Glutamatergic neuron (in vitro differentiated cells): Measurements from ENCODE around the gene CTTNBP2. TPM values are rescaled to one million over a fixed set of nuclear protein-coding genes. Genes with fewer than 3 reads are reported as not detected.

ENCODE experiments used
- DNase-seq: peaks from one replicate; pipeline ENCODE4 v3.0.0; 2022
- H3K27ac Mint-ChIP-seq: one replicate; pipeline ENCODE4 v1.8.0; 2020; ENCODE audit warnings: mild to moderate bottlenecking, mixed read lengths, inconsistent platforms; ENCODE audit not compliant: unreplicated experiment
- H3K27me3 Mint-ChIP-seq: one replicate; pipeline ENCODE4 v1.8.0; 2020; ENCODE audit warnings: mild to moderate bottlenecking, moderate library complexity, mixed read lengths, inconsistent platforms; ENCODE audit not compliant: unreplicated experiment
- H3K36me3 Mint-ChIP-seq: one replicate; pipeline ENCODE4 v1.8.0; 2020; ENCODE audit warnings: mild to moderate bottlenecking, mixed read lengths, inconsistent platforms; ENCODE audit not compliant: unreplicated experiment
- H3K4me1 Mint-ChIP-seq: one replicate; pipeline ENCODE4 v1.8.0; 2020; ENCODE audit warnings: mild to moderate bottlenecking, low read depth, mixed read lengths, inconsistent platforms; ENCODE audit not compliant: unreplicated experiment
- H3K4me3 Mint-ChIP-seq: one replicate; pipeline ENCODE4 v1.8.0; 2020; ENCODE audit warnings: mild to moderate bottlenecking, mixed read lengths, inconsistent platforms; ENCODE audit not compliant: unreplicated experiment
- H3K9me3 Mint-ChIP-seq: one replicate; pipeline ENCODE4 v1.8.0; 2020; ENCODE audit warnings: mild to moderate bottlenecking, moderate library complexity, mixed read lengths, inconsistent platforms; ENCODE audit not compliant: unreplicated experiment
- total RNA-seq: library from RNA; stranded (reverse); fragmentation: NEBNext Ultra II Directional; extraction: Animal tissue kit (Norgen Biotek cat#: 25700); gene quantifications from one replicate; pipeline ENCODE4 v1.2.1, GENCODE V29; 2021; ENCODE audit not compliant: unreplicated experiment
- TF ChIP-seq, protein P1 (sequence below): fragments of 200-600 bp; sonication (generic); IDR thresholded peaks from one replicate; pipeline ENCODE4 v1.5.0; 2021; ENCODE audit not compliant: partially characterized antibody, unreplicated experiment

The CTTNBP2 gene
- total RNA-seq, 1 donor from 2014 or later: 22.2 TPM

DNA sequence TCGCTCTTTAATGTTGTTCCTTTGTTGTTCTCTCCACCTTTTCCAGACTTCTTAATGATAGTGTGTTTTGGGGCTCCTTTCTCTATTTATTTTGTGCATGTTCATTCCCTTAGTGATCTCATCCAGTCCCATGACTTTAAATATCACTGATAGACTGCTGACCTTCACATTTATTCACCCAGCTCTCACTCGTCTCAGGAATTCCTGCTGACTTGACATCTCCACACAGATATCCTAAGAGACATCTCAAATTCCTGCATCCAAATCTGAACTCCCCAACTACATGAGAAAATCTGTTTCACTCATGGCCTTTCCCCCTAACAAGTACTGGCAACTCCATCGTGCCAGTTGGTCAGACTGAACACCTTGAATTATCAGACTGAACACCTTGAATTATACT lies 111.2 kb downstream of the CTTNBP2 start:
- H3K4me1 Mint-ChIP-seq: no peaks in the 10 kb centered on the region
- TF ChIP-seq, protein P1, sequence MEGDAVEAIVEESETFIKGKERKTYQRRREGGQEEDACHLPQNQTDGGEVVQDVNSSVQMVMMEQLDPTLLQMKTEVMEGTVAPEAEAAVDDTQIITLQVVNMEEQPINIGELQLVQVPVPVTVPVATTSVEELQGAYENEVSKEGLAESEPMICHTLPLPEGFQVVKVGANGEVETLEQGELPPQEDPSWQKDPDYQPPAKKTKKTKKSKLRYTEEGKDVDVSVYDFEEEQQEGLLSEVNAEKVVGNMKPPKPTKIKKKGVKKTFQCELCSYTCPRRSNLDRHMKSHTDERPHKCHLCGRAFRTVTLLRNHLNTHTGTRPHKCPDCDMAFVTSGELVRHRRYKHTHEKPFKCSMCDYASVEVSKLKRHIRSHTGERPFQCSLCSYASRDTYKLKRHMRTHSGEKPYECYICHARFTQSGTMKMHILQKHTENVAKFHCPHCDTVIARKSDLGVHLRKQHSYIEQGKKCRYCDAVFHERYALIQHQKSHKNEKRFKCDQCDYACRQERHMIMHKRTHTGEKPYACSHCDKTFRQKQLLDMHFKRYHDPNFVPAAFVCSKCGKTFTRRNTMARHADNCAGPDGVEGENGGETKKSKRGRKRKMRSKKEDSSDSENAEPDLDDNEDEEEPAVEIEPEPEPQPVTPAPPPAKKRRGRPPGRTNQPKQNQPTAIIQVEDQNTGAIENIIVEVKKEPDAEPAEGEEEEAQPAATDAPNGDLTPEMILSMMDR: no peak
- no peaks in the 10 kb centered on the region for H3K36me3 Mint-ChIP-seq
- H3K4me3 Mint-ChIP-seq: no peak overlapping the region
- H3K27ac Mint-ChIP-seq: no peak overlapping the region
- no peaks in the 10 kb centered on the region for H3K27me3 Mint-ChIP-seq
- H3K9me3 Mint-ChIP-seq: no peaks in the 10 kb centered on the region
- no peak for DNase-seq

DNA sequence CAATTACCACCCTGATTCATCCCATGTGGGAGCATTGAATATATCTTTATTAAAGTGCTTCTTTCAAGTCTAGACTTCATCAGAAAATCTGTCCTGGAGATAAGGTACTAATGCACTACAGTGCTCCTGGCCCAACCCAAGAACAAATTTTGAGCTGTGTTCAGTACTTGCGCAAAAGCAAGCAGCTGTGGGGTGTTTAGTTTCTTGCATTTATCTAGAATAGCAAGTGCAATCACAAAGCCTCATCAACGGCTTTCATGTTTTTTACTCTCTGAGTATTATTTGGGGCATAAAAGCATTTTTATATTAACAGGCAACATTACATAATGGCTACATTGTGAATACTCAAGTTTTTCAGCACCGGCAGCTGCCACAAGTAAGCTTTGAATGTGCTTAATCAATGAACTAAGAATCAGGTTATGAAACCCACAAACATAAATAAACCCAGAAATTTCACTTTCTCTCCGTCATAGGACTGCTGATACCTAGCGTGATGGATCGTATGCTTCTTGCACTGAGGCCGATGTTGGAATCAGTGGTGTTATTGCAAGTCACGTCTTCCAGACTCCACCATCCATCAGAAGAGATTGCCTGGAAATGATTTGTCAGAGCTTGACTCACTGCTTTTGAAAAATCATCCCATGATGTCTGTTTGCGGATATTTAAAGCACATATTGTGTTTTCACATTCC lies 113.1 kb downstream of the CTTNBP2 start:
- TF ChIP-seq, protein P1: no peak
- Mint-ChIP-seq H3K36me3 (no peaks in the 10 kb centered on the region), H3K9me3 (no peaks in the 10 kb centered on the region), H3K27me3 (peaks cover 2% of the 10 kb centered on the region), H3K4me1 (no peaks in the 10 kb centered on the region), H3K27ac (no peak overlapping the region), H3K4me3 (no peak overlapping the region)
- no peak for DNase-seq

DNA sequence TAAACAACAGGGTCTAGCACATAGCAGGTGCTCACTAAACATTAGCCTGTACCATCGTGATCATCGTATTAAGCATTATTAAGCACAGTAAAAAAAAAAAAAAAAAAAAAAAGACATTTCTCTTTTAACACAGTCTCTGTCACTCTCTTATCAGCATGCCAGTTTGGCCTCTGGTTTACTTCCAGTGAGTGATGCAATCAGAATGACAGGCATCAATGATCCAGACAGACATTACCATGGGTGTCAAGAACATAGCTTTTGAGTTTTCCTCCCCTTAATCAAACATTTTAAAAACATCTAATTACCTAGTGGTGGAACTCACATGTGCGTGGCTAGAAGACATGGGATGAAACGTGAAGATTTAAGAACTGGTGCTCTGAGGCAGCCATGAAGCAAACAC lies 115.8 kb downstream of the CTTNBP2 start:
- no peaks in the 10 kb centered on the region for H3K9me3 Mint-ChIP-seq
- no peak for DNase-seq
- TF ChIP-seq, protein P1: no peak
- H3K4me3 Mint-ChIP-seq: no peak overlapping the region
- H3K27me3 Mint-ChIP-seq: peaks cover 2% of the 10 kb centered on the region
- no peaks in the 10 kb centered on the region for H3K36me3 Mint-ChIP-seq
- no peak overlapping the region for H3K27ac Mint-ChIP-seq
- no peaks in the 10 kb centered on the region for H3K4me1 Mint-ChIP-seq

DNA sequence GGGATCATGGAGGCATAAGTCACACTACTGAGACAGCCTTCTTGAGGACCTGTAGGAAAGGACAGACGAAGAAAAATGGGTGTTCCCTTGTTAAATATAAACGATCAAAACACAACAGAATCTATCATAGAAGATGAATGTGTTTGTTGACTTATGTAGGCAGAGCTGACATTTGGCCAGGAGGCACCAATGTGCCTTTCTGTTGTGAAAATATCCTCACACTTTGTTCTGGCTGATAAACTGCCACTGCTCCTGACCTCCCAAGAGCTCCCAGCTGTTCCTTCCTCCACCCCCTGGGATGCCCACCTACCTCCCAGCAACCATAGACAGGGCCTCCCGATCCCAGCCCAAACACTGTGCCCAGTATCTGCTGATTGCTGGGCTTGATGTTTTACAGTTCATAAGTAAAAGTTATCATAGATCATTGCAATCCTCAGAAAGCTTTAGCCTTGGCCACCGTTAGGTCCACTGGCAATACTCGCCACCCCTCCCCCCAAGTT lies 116.6 kb downstream of the CTTNBP2 start:
- Mint-ChIP-seq H3K4me3 (no peak overlapping the region), H3K9me3 (no peaks in the 10 kb centered on the region), H3K36me3 (no peaks in the 10 kb centered on the region), H3K27me3 (peaks cover 2% of the 10 kb centered on the region), H3K4me1 (no peaks in the 10 kb centered on the region), H3K27ac (no peak overlapping the region)
- no peak for DNase-seq
- TF ChIP-seq, protein P1: no peak

DNA sequence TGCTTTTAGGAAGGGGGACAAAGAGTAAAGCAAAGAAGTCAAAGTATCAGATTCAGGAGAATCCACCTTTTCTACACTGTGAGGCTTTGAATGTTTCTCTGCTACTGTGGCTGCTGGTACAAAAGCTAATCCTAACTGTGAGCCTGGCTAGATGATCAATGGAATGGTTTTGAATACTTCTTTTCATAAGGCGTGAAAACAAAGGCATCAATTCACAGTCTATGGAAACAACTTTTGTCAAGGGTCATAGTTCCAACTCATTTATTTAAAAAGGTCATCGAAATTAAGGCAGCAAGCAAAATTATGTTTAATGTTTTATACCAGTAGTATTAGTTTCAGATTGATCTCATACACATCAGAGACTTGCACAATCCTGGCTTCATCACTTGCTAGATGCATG lies 118.1 kb downstream of the CTTNBP2 start:
- H3K9me3 Mint-ChIP-seq: no peaks in the 10 kb centered on the region
- TF ChIP-seq, protein P1: no peak
- no peaks in the 10 kb centered on the region for H3K36me3 Mint-ChIP-seq
- no peak overlapping the region for H3K27ac Mint-ChIP-seq
- no peak overlapping the region for H3K4me3 Mint-ChIP-seq
- H3K27me3 Mint-ChIP-seq: peaks cover 2% of the 10 kb centered on the region
- DNase-seq: no peak
- H3K4me1 Mint-ChIP-seq: no peaks in the 10 kb centered on the region
